IPS-NIHi11 (cell line): ENCODE measurements around the gene SRSF3.
"Not testable (repeated sequence)": the region's sequence is repeated elsewhere in the genome, so short reads cannot be mapped to it uniquely, and the experiment has no call there.

Source experiments
- DNase-seq: peaks from one replicate; pipeline ENCODE4 v3.0.0; 2012; ENCODE audit warnings: mixed read lengths, low spot score

The SRSF3 gene

DNA sequence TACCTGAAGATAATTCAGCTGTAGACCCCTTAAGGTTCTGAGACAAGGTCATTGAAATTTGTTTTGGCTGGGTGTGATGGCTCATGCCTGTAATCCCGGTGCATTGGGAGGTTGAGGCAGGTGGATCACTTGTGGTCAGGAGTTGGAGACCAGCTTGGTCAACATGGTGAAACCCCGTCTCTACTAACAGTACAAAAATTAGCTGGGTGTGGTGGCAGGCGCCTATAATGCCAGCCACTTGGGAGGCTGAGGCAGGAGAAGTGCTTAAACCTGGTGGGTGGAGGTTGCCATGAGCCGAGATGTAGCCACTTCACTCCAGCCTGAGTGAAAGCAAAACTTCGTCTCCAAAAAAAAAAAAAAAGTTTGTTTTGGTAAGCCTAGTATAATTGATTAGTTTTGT is 11.0 kb downstream of the SRSF3 start:
- DNase-seq = no peak

- DNase-seq = no peak
These were observed 11.6 kb downstream of the SRSF3 start for GRCh38 chr6:36605560-36606391.

- DNase-seq = not testable (repeated sequence)
These were observed 13.1 kb downstream of the SRSF3 start for GRCh38 chr6:36607305-36607682.

GRCh38 chr6:36607683-36608386 is 13.7 kb downstream of the SRSF3 start:
- no peak for DNase-seq

GRCh38 chr6:36608788-36609563 is 14.8 kb downstream of the SRSF3 start:
- no peak for DNase-seq

DNA sequence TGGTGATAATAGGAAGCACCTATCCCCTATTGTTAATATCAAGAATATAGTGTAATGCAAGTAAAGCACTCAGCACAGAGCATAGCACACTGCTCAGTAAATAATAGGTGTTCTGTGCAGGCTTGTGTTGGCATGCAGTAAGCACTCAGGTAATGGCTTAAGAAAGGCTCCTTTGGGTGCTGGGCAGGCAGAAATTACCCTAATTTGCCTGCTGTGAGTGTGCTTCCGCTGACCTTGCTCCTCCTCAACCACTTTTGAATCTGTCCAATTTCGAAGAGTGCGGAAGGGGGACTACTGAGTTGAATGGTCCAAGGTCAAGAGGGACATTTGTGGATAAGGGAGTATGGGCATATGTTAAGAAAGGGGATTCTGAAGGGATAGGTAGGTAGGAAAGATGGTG is 15.4 kb downstream of the SRSF3 start:
- no peak for DNase-seq

GRCh38 chr6:36610041-36610955 is 16.1 kb downstream of the SRSF3 start:
- no peak for DNase-seq

DNA sequence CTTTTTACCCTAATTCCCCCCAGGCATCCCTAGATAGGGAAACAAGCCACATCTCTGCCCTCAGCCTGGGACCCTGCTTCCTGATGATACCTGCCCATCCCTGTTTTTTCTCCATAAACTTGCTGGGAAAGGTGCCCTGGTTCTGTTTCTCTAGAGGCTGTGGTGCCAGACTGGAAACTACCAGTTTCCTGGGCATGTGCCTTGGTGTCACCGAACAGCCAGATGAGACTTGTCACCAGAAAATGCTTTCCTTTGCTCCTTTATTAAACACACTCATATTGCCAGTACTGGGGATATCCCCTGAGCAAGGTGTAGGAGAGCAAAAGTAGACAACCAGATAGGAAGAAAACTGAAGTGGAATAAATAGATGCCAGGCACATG is 16.8 kb downstream of the SRSF3 start:
- no peak for DNase-seq

- DNase-seq = not testable (repeated sequence)
These were observed 17.5 kb downstream of the SRSF3 start for GRCh38 chr6:36611679-36612078.

DNA sequence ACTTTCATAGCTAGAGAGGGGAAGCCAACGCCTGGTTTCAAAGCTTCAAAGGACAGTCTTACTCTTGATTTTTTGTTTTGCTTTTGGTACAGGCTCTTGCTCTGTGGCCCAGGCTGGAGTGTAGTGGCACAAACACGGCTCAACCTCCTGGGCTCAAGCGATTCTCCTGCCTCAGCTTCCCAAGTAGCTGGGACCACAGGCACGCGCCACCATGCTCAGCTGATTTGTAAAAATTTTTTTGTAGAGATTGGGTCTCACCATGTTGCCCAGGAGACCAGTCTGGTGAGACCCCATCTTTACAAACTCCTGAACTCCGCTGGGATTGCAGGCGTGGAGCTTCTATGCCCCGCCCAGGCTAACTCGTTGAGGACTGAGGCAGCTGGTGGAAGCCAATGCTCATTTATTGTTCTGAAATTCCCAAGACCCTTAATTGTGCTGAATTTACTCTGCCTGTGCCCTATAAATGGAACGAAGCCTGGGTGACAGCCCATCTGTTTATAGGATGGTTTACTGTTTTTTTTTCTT is 18.0 kb downstream of the SRSF3 start:
- no peak for DNase-seq

DNA sequence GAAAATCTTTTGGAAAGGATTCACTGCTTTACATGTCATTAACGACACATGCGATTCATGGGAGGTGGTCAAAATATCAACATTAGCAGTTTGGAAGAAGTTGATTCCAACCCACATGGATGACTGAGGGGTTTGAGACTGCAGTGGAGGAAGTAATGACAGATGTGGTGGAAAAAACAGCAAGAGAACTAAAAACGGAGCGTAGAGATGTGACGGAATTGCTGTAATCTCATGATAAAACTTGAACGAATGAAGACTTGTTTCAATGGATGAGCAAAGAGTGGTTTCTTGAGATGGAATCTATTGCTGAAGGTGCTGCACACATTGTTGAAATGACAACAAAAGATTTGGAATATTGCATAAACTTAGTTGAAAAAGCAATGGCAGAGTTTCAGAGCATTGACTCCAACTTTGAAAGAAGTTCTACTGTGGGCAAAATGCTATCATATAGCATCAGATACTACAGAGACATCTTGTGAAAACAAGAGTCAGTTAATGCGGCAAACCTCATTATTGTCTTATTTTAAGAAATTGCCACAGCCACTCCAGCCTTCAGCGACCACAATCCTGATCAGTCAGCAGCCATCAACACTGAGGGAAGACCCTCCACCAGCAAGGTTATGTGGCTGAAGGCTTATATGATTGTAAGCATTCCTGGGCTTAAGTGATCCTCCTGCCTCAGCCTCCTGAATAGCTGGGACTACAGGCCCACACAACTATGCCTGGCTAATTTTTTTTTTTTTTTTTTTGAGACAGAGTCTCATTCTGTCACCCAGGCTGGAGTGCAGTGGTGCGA is 19.2 kb downstream of the SRSF3 start:
- no peak for DNase-seq

- peak; percentile 75 for DNase-seq
These were observed 21.0 kb downstream of the SRSF3 start for GRCh38 chr6:36615018-36615761.

- DNase-seq = no peak
These were observed 22.8 kb downstream of the SRSF3 start for GRCh38 chr6:36616893-36617521.

GRCh38 chr6:36618366-36619355 is 24.5 kb downstream of the SRSF3 start:
- DNase-seq = no peak

DNA sequence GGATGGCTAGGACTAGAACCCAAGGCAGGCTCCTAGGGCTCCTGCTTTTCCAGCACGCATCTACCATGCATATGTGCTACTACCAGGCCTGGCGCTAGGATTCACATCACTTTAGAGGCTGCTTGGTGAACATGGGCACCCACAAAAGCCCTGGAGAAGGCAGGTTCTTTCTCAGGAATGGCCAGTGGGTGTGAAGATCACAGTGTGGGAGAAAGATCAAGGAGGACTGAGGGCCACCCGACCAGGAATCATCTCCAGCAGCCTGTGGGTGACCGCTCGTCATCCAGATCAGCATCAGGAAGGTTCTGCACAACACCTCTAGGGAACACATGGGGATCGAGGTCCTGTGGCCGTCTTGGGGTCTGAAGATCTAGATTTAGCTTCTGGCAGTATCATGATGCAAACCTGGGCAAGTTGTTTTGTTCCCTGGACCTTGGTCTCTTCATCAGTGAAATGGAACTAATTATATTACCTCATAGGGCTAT is 27.3 kb downstream of the SRSF3 start:
- no peak for DNase-seq

DNA sequence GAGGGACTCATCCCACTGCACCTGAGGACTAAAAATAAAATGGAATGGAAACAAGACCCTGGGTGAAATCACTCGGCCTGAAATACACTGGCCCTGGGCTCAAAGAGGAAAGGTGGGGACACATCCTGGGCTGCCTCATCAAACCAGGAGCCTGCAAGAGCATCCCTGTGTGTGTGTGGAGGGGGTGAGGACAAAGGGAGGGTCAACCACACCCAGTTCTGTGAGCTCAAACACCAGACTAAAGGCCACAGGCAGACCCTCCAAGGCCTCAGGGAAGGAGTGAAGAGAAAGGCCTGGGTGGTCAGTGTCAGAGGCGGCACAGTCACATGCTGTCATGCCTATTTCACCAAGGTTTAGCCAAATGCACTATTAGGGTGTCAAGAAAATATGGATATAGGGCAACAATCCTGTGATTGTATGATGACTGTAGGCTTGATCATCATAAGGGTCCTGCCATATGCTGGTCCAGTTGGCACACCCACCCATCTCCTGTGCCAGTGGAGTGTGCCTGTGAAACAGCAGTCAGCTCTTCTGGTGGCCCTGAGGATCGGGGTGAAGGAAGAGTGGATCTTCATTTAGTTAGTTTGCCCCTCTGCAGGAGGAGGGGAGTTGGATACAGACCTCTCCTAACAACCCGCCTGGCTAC is 28.9 kb downstream of the SRSF3 start:
- DNase-seq = no peak
